ENCODE data around the gene ADAMTS19.

- TF ChIP-seq CTCF (optimal IDR thresholded peaks at IDR 0.05 in 1 of 3, IDR thresholded peaks at IDR 0.05 in 1 of 3, conservative IDR thresholded peaks at IDR 0.05 in 1 of 3; ENCODE audit: extremely low read depth in 1 of 3, insufficient read depth in 2 of 3, low read length in 3 of 3) (no peak), EZH2 (IDR thresholded peaks at IDR 0.05; ENCODE audit: low read length) (no peak)
Measured at GRCh38 chr5:129679671-129680070, 219.6 kb downstream of the ADAMTS19 start.

All from keratinocyte (primary cell).